Measurements from ENCODE around the gene ZNF574.

Gene ZNF574

DNA sequence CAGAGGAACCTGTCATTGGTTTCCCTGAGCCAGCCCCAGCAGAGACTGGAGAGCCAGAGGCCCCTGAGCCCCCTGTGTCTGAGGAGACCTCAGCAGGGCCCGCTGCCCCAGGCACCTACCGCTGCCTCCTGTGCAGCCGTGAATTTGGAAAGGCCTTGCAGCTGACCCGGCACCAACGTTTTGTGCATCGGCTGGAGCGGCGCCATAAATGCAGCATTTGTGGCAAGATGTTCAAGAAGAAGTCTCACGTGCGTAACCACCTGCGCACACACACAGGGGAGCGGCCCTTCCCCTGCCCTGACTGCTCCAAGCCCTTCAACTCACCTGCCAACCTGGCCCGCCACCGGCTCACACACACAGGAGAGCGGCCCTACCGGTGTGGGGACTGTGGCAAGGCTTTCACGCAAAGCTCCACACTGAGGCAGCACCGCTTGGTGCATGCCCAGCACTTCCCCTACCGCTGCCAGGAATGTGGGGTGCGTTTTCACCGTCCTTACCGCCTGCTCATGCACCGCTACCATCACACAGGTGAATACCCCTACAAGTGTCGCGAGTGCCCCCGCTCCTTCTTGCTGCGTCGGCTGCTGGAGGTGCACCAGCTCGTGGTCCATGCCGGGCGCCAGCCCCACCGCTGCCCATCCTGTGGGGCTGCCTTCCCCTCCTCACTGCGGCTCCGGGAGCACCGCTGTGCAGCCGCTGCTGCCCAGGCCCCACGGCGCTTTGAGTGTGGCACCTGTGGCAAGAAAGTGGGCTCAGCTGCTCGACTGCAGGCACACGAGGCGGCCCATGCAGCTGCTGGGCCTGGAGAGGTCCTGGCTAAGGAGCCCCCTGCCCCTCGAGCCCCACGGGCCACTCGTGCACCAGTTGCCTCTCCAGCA is 4.2 kb downstream of the ZNF574 start:
- no peak for DNase-seq (ENCODE audit: low spot score)

DNA sequence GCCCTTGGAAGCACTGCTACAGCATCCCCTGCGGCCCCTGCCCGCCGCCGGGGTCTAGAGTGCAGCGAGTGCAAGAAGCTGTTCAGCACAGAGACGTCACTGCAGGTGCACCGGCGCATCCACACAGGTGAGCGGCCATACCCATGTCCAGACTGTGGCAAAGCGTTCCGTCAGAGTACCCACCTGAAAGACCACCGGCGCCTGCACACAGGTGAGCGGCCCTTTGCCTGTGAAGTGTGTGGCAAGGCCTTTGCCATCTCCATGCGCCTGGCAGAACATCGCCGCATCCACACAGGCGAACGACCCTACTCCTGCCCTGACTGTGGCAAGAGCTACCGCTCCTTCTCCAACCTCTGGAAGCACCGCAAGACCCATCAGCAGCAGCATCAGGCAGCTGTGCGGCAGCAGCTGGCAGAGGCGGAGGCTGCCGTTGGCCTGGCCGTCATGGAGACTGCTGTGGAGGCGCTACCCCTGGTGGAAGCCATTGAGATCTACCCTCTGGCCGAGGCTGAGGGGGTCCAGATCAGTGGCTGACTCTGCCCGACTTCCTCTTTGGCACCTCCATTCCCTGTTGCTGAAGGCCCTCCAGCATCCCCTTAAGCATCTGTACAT is 4.9 kb downstream of the ZNF574 start:
- no peak for DNase-seq (ENCODE audit: low spot score)

DNA sequence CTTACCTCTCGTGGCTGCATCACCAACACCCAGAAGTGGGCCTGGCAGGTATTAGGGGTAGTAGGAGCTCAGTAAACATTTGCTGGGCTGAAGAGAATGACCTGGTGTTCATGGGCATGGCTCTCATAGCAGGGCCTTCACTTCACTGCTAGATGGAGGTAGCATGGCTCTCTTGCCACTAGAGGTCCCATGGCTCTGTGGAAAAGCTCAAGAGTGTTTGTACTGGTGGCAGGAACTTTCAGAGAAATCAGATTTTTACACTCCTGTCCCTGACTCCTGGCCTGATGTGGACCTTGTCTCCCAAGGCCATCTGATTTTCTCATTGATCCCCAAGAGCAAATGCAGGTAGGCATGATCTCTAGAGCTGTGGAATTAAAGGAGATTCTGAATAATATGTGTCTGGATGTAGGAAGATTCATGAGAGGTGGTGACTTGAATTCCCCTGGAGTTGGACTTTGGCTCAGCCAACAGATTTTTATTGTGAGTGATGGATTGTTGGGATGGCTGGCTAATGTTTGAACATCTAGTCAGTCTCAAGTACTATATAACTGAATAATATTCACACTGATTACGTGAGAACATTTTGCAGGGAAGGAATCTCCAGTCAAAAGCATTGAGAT is 5.7 kb downstream of the ZNF574 start:
- DNase-seq (ENCODE audit: low spot score): peak; percentile 44

DNA sequence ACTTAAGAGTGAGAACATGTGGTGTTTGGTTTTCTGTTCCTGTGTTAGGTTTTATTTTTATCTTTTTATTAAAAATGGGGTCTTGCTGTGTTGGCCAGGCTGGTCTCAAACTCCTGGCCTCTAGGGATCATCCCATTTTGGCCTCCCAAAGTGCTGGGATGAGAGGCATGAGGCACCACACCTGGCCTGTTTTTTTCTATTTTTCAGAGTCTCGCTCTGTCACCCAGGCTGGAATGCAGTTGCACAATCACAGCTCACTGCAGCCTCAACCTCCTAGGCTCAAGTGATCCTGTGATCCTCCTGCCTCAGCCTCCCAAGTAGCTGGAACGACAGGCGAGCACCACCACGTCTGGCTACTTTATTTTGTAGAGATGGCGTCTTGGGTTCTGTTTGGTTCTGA is 7.6 kb downstream of the ZNF574 start:
- DNase-seq (ENCODE audit: low spot score): no peak

DNA sequence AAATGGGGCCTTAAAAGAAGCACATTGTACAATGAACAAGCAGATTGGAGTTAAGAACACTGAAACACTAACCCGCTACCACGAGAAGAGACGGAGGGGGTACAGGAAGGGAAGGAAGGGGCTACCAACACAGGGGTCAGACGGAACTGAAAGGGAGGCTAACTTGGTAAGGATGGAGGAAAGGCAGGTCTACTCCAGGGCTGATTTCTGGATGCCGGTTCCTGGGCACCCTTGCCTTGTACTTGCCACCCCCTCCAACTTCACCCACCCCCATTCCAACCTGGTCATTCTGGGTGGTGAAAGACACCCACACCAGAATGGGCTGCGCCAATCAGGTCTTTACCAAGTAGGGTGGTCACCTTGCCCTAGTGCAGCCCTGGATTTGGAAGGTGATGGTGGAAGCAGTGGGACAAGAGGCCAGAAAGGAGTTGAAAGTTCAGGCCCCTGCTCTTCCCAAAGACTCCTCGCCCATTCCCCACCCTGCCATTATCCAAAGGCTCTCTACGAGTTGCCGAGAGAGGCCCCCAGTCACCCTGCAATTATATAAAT is 10.3 kb downstream of the ZNF574 start:
- DNase-seq (ENCODE audit: low spot score): no peak

DNA sequence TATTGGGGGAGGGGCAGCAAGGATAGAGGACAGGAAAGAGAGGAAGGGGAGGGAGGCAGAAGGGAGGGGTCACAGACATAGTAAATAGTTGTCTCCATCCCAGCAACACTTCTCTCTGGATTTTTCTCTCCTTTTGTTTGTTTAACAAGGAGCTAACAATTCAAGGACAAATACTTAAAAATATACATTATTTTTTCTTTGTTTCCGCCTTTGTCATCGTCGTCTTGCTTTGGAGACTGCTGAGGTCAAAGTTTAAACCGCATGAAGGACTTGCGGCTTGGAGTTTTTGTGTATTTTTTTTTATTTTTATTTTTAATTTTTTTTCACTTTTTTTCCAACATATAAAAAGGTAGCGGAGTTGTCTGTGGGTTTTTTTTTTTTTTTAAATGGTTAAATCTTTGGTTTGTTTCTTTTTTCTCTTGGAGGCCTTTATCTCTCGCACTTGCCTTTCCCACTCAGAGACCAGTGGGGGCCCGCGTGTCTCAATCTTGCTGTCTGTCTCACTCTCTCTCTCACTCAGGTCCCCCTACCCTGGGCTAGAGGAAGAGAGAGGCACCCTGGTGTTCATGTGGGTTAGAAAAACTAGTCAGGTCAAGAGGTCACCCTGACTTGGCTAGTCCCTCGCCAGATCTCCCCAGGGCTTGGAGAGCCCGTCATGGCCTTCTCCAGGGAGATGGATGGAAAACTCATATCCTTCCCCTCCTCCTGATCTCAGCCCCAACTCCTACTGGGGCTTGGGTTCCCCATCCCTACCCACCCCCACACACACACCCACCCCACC is 11.0 kb downstream of the ZNF574 start:
- DNase-seq (ENCODE audit: low spot score): no peak

DNA sequence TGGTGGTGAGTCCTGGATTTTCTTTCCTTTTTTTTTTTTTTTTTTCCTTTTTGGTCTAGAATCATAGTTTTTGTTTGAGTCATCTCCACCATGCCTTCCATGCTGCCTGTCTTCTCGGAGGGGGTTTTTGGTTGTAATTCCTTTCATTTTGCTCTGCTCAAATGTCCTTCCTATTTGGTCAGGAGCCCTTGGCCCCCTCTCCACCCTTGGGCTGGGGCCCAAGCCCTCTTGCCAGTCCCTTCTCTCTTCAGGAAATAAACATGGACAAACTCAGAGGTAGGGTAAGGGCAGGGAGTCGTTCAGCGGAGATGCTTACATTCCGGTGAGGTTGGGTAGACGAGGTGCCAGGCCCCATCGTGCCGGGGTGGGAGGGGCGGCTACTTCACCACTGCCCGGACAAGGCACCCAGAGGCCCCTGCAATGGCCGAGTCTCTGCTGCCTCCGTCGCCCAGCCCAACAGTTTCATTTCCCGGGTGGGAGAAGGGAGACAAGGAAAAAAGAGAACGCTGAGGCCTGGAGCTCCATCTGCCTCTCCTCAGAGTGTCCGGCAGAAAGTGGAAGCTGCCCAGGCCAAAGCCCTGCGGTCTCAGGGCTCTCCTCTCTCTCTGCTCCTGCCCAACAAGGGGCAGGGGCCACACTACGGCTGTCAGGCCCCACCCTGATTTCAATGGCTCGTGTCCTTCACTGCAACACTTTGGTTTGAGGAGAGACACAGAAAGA is 12.7 kb downstream of the ZNF574 start:
- DNase-seq (ENCODE audit: low spot score): no peak

DNA sequence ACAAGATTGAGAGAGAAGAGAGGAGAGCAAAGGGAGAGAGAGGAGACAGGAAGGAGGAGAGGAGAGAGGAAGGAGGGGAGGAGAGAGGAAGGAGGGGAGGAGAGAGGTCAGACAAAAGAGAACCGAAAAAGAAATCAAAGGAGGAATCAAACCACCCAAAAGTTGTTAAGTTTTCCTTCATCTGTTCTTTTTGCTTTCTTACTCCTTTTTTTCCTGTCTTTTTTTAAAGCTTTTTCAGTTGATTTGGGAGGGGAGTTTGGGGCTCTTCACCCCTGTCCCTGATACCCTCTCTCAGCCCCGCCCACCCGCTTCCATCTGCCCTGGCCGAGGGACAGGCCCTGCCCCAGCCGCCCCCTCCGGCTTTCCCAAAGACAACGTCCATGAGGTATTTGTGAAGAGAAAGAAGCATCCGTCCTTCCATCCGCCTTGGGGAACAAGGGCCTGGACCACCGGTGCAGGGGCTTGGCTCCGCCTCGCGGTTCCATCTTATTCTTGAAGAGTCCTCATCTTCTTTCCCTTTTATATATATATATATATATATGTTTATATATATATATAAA is 13.3 kb downstream of the ZNF574 start:
- DNase-seq (ENCODE audit: low spot score): no peak

DNA sequence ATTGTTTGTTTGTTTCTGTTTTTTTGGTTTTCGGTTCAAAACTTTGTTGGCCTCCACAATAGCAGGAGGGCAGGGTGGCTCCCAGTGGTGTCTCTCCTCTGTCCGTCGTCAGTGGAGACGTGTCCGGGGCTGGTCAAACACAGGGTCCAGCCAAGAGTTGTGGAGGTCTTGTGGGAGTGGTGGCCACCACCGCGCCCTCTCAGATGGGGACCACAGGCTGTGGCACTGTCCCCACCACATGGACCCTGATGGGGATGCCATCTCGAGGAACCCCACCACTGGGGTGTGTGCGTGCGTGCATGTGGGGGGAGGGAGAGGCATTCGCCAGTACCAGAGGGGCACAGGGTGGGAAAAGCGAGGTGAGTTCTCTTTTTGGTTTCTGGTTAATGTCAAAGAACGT is 13.8 kb downstream of the ZNF574 start:
- DNase-seq (ENCODE audit: low spot score): no peak

DNA sequence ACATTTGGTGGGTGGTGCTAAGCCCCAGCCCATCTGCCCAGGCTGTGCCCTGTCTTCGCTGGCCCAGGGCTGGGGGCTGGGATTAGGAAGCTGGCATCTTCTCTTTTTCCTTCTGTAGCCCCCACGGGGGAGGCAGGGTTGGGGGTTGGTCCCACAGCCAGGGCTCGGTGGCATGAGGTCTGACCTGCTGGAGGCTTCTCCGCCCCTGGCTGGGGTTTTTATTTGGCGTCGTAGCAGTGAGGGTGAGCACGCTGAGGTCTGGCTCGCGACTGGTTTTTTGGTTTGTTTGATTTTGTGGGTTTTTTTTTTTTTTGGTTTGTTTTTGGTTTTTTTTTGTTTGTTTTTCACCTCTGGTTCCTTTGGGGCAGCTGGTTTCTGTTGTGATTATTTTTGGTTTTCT is 14.7 kb downstream of the ZNF574 start:
- no peak for DNase-seq (ENCODE audit: low spot score)

DNA sequence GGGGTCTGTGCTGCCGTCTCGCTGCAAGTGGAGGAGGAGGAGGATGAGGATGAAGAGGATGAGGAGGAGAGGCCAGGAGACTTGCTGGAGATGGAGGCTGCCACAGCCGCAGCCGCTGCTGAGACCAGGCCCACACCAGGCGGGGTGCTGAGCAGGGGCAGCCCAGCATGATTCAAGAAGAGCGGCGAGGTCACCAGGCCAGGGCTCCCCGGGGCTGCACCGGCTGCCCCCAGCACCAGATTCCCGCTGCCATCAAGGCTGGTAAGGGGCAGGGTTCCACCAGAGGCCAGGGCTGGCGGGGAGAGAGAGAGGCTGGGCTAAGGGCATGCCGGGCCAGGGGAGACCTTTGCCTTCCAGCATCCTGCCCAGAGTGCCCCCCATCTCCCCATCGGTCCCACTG is 15.3 kb downstream of the ZNF574 start:
- DNase-seq (ENCODE audit: low spot score): no peak

DNA sequence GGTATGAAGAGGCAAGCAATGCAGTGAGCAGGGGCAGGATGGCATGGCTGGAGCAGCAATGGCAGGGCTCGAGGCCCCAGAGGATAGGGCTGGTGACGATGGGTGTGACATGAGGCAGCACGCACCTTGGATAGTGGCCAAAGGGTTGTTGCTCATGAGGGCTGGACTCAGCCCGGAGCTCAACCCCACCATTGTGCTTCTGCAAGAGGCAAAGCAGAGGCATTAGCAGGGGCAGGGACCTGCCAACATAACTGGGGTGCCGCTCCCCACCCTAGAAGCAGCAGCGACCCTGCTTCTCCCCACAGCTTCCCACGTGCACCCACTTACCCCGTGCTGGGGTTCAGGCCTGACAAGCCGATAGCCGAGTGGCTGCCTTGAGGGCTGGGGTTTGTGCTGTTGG is 15.8 kb downstream of the ZNF574 start:
- peak; percentile 81 for DNase-seq (ENCODE audit: low spot score)

DNA sequence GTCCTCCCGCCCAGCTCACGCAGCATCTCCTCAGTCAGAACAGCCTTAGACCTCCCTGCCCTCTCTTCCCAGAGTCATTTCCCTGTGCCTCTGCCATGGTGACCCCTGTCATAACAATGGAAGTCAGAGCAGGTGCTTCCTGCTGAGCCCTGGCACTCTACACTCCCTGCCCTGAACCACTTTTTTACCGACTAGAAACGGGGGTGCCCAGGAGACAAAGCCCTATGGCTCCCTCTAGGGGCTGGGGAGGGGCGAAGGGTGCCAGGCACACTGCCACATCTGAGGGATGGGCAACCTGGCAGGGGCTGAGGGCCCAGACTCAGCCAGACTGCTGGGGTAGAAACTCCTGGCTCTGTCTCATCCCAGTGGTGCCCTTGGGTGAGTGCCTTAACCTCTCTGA is 16.4 kb downstream of the ZNF574 start:
- DNase-seq (ENCODE audit: low spot score): peak; percentile 87

DNA sequence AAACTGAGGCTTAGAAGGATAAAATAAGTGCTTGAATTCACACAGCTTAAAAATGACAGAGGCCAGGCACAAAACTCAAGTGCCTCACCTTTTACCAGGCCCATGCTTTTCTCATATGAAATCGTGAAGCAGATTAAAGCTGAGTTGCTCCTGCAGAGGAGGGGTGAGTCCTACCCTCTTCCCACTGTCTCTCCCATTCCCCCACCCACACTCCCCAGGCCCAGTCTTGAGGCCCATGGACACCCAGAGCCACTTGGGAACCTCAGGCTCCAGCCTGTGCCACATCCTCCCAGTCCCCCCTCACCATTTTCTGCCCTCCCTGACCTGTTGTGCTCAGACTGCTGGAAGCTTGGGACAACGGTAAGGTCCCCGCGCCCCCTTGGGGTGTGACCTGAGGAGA is 17.5 kb downstream of the ZNF574 start:
- no peak for DNase-seq (ENCODE audit: low spot score)

DNA sequence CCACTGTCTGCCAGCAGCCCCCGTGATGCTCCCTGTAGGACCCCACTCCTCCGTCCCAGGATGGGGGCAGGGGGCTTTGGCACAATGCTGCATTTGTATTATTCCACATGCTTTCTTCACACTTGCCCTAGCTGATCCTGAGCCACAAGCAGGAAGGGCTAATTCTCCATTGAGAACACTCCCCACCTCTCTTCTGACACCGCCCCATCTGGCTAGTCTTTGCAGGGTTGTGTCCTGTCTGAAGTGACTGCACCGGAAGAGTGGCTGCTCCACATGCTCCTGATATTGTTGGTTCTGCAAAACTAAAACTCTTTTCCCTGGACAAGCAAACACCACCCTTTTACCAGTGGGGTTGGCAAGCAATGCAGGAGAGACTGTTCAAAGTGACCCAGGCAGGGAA is 18.0 kb downstream of the ZNF574 start:
- DNase-seq (ENCODE audit: low spot score): no peak

DNA sequence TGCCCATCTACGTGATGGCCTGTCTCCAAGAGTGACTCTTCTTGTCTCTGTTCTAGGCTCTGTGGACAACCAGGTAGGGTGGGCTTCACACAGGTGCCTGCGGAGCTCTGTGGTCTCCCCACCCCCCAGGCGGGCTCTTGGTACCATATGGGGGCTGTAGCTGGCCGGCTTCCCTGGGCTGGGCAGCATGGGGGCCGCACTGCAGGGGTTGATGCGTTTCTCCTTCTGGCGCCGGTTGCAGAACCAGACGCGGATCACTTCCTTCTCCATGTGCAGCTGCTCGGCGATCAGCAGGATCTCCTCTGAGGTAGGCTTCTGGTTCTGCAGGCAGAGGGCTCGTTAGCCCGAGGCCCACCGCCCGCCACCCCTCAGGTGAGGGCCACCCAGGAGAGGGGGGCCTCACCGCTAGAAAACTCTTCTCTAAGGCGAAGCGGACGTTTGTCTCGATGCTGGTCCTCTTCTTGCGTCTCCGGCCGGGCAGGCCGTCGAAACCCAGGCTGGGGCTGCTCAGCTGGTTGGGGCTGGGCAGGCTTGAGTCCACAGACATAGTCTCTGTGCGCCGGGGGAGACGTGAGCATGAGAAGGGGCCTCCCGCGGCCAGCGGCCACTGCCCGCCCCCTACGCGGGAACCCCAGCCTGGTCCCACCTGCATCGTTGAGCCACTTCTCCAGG is 19.3 kb downstream of the ZNF574 start:
- no peak for DNase-seq (ENCODE audit: low spot score)

DNA sequence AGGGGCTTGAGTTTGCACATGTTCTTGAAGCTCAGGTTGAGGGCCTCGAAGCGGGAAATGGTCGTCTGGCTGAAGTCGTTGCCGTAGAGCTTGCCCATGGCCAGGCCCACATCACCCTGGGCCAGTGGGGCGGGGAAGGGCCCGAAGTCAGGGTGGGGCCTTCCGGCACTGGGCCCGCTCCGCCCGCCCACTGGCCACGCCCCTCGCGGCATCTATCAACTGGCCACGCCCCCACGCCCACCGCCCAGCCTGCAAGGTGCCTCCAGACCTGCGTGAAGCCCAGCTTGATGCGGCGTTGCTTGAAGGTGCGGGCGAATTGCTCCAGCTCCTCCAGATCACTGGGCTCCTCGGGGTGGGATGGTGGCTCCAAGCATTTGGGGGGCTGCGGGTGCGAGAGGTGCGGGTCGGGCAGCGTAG is 19.9 kb downstream of the ZNF574 start:
- no peak for DNase-seq (ENCODE audit: low spot score)

DNA sequence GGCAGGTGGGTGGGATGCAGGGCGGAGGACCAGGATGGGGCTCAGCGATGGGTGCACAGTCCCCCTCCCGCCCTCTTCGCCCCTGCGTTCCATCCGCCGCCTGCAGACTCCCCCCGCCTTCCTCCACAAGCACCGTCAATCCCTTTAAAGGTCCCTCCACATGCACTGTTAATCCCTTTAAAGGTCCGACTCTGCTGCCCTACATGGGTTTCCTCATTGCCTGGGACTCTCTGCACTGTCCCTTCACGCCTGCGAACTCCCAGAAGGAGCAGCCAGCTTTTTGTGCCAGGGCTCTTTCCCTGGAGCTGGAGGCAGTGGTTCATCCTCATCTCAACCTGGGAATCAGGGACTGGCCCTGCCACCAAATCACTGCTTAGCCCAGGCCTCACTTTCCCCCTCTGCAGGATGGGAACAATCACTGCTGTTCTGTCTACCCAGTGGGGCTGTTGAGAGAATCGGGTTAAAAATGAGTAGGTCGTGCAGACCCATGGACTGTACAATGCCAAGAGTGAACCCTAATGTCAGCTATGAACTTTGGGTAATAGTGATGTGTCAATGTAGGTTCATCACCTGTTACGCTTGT is 20.4 kb downstream of the ZNF574 start:
- no peak for DNase-seq (ENCODE audit: low spot score)

DNA sequence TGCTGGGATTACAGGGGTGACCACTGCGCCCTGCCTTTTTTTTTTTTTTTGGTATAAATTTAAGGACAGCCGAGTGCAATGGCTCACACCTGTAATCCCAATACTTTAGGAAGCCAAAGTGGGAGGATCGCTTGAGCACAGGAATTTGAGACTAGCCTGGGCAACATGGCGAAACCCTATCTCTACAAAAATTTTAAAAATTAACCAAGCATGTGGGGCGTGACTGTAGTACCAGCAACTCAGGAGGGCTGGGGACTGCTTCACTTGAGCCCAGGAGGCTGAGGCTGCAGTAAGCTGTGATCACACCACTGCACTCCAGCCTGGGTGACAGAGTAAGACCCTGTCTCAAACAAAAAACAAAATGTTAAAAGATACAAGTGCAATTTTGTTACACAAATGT is 21.5 kb downstream of the ZNF574 start:
- no peak for DNase-seq (ENCODE audit: low spot score)

DNA sequence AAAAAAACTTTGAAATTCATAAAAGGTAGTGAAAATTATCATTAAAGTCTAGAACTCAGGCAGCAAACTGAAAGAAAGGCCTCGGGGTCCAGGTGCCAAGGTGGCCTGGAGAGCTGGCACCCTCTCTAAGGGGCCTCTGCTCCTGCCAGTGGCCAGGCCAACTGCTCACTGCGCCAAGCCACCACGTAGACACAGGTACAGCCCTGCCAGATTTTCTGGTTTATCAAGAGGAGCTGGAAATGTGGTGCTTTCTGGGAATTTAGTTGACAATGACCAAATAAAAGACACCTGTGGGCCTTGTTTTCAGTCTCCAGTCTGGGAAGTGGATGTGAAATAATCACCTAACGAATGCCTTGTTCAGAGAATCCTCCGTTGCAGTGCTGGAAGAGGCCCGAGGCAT is 22.8 kb downstream of the ZNF574 start:
- DNase-seq (ENCODE audit: low spot score): no peak
